GM12878 (cell line): ENCODE measurements around the gene FGGY.

Source experiments
- CREM ChIP-seq: IDR thresholded peaks from 2 replicates; pipeline ENCODE4 v1.6.1; 2014; ENCODE audit warnings: antibody characterized with exemption, low read depth
- ESRRA ChIP-seq: IDR thresholded peaks from 2 replicates; pipeline ENCODE4 v1.6.1; 2012; ENCODE audit warnings: mild to moderate bottlenecking, low read length, improper control_type of control experiment
- RAD21 ChIP-seq: IDR thresholded peaks from 2 replicates; pipeline ENCODE4 v1.6.1; 2011; ENCODE audit warnings: mild to moderate bottlenecking, low read depth, low read length, moderate library complexity; ENCODE audit not compliant: insufficient read depth
- SUZ12 ChIP-seq: fragments of 200-600 bp; sonication (generic); IDR thresholded peaks from one replicate; pipeline ENCODE4 v1.6.1; 2018; ENCODE audit warnings: antibody characterized with exemption, mild to moderate bottlenecking; ENCODE audit not compliant: unreplicated experiment
- TF ChIP-seq, protein P1 (sequence below), 3 experiments: IDR thresholded peaks in 2 of 3; conservative IDR thresholded peaks in 1 of 3; 2 replicates each; pipeline ENCODE4 v1.5.1; 2011; ENCODE audit warnings: low read depth in 3 of 3, low read length in 3 of 3, mild to moderate bottlenecking in 3 of 3, control low read depth in 2 of 3, moderate library complexity in 2 of 3, inconsistent platforms in 1 of 3, mixed read lengths in 1 of 3; ENCODE audit not compliant: control insufficient read depth in 2 of 3, insufficient read depth in 1 of 3; ENCODE audit errors: extremely low read depth in 1 of 3

DNA sequence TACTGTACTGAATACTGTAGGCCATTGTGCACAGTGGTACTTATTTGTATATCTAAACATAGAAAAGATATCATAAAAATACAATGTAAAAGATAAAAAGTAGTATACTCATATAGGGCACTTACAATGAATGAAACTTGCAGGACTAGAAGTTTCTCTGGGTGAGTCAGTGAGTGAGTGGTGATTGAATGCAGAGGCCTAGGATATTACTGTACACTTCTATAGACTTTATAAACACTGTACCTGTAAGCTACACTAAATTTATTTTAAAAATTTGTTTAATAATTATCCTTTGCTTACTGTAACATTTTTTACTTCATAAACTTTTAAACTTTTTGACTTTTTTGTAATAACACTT, 82.5 kb downstream of the FGGY start:
- TF ChIP-seq CREM (no peak), RAD21 (no peak), ESRRA (no peak), SUZ12 (no peak)
- TF ChIP-seq, protein P1, sequence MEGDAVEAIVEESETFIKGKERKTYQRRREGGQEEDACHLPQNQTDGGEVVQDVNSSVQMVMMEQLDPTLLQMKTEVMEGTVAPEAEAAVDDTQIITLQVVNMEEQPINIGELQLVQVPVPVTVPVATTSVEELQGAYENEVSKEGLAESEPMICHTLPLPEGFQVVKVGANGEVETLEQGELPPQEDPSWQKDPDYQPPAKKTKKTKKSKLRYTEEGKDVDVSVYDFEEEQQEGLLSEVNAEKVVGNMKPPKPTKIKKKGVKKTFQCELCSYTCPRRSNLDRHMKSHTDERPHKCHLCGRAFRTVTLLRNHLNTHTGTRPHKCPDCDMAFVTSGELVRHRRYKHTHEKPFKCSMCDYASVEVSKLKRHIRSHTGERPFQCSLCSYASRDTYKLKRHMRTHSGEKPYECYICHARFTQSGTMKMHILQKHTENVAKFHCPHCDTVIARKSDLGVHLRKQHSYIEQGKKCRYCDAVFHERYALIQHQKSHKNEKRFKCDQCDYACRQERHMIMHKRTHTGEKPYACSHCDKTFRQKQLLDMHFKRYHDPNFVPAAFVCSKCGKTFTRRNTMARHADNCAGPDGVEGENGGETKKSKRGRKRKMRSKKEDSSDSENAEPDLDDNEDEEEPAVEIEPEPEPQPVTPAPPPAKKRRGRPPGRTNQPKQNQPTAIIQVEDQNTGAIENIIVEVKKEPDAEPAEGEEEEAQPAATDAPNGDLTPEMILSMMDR (IDR thresholded peaks at IDR 0.05 in 2 of 3, conservative IDR thresholded peaks at IDR 0.05 in 1 of 3; ENCODE audit: control insufficient read depth in 2 of 3, extremely low read depth in 1 of 3, insufficient read depth in 1 of 3, low read depth in 3 of 3, low read length in 3 of 3), result no peak
